Spleen (tissue), 11 donors: ENCODE results near the gene TGFA. TPM values are rescaled to one million over a fixed set of nuclear protein-coding genes. Genes with fewer than 3 reads are reported as not detected.

Experiments
- DNase-seq: peaks from one replicate; pipeline ENCODE4 v3.0.0-alpha.2; 2020
- H3K27ac ChIP-seq, 8 donors: fragments of 200-600 bp; sonication (generic) in 7 of 8; 1 replicate in 4 of 8; 2 replicates in 4 of 8; pipeline versions ENCODE4 v1.5.0 to v1.8.0; 2016 to 2021; ENCODE audit warnings: inconsistent platforms in 4 of 8, mild to moderate bottlenecking in 4 of 8, moderate library complexity in 1 of 8
- H3K27me3 ChIP-seq, 7 donors: fragments of 200-600 bp; sonication (generic) in 6 of 7; replicated peaks in 1 of 7; 1 replicate in 4 of 7; 2 replicates in 3 of 7; pipeline versions ENCODE4 v1.5.0 to v1.8.0; 2016 to 2021; ENCODE audit warnings: inconsistent platforms in 3 of 7, mild to moderate bottlenecking in 1 of 7
- H3K36me3 ChIP-seq, 6 donors: fragments of 200-600 bp; sonication (generic) in 5 of 6; 1 replicate in 4 of 6; 2 replicates in 2 of 6; pipeline versions ENCODE4 v1.5.0 to v1.8.0; 2016 to 2021; ENCODE audit warnings: inconsistent platforms in 2 of 6
- H3K4me1 ChIP-seq, 6 donors: fragments of 200-600 bp; sonication (generic) in 5 of 6; 1 replicate in 3 of 6; 2 replicates in 3 of 6; pipeline versions ENCODE4 v1.5.0 to v1.8.0; 2016 to 2021; ENCODE audit warnings: inconsistent platforms in 3 of 6
- H3K4me3 ChIP-seq, 8 donors: fragments of 200-600 bp; sonication (generic) in 7 of 8; 1 replicate in 4 of 8; 2 replicates in 4 of 8; pipeline versions ENCODE4 v1.5.0 to v1.8.0; 2016 to 2021; ENCODE audit warnings: inconsistent platforms in 4 of 8, mild to moderate bottlenecking in 4 of 8, moderate library complexity in 2 of 8
- H3K9me3 ChIP-seq, 8 donors: fragments of 200-600 bp; sonication (generic) in 7 of 8; 1 replicate in 4 of 8; 2 replicates in 4 of 8; pipeline versions ENCODE4 v1.5.0 to v1.8.0; 2016 to 2021; ENCODE audit warnings: inconsistent platforms in 4 of 8
- POLR2A ChIP-seq, 3 donors: fragments of 450-650 bp; IDR thresholded peaks; one replicate each; pipeline ENCODE4 v1.5.1; 2017; ENCODE audit warnings: antibody characterized with exemption in 3 of 3, mild to moderate bottlenecking in 1 of 3
- POLR2AphosphoS5 ChIP-seq, 3 donors: sonication (generic); formaldehyde crosslinking; IDR thresholded peaks; one replicate each; pipeline ENCODE4 v1.5.1; 2017; ENCODE audit warnings: antibody characterized with exemption in 3 of 3
- WGBS, 5 donors: extraction: QIAGEN DNeasy Blood & Tissue Kit in 3 of 5; methylation state at CpG; one replicate each; pipeline versions ENCODE4 v1.1.5 to v1.1.7; 2013 to 2018; 5-methylcytosine and 5-hydroxymethylcytosine counted together
- intact Hi-C: fragments of 100-400 bp; cut with DNase I; formaldehyde crosslinking; loops from one replicate; pipeline ENCODE4 v1.15.0; 2023; ENCODE audit warnings: low total_unique reads
- polyA plus RNA-seq, 3 donors: library from polyadenylated mRNA; stranded (reverse); fragments of 200-250 nt; gene quantifications; one replicate each; pipeline ENCODE4 v1.2.1, GENCODE V29; 2013
- total RNA-seq, 7 donors: library from RNA; depleted of rRNA in 3 of 7; stranded (reverse); fragments of >200 nt in 3 of 7; fragmentation: NEBNext Ultra II Directional in 4 of 7; extraction: Animal tissue kit (Norgen Biotek cat#: 25700) in 4 of 7; gene quantifications; one replicate each; pipeline versions ENCODE4 v1.1.0 to v1.2.1, GENCODE V29; 2016 to 2021
- TF ChIP-seq, protein P1 (sequence below), 11 experiments: fragments of 200-600 bp in 7 of 11; fragments of 450-650 bp in 4 of 11; sonication (generic) in 4 of 11; IDR thresholded peaks in 8 of 11; conservative IDR thresholded peaks in 3 of 11; 1 replicate in 7 of 11; 2 replicates in 4 of 11; pipeline versions ENCODE4 v1.4.0 to v1.8.0; 2016 to 2021; ENCODE audit warnings: antibody characterized with exemption in 11 of 11, inconsistent platforms in 4 of 11, mild to moderate bottlenecking in 1 of 11
- donor health status: healthy with polysubstance abuse.
- donor health status: DM: no; HTN: no; CAD: no; lungs with moderate emphysema.
- donor health status: DM: no; HTN: no; CAD: no.
- donor health status: Bipolar disorder and iron deficiency.
- donor health status: healthy.
- donor health status: DM: no; HTN: no; CAD: no.
- donor health status: DM: yes; HTN: yes; CAD: no.

The TGFA gene
- total and polyA plus RNA-seq, 10 donors, result 1.3 to 27.5 (median 13.2) TPM

DNA sequence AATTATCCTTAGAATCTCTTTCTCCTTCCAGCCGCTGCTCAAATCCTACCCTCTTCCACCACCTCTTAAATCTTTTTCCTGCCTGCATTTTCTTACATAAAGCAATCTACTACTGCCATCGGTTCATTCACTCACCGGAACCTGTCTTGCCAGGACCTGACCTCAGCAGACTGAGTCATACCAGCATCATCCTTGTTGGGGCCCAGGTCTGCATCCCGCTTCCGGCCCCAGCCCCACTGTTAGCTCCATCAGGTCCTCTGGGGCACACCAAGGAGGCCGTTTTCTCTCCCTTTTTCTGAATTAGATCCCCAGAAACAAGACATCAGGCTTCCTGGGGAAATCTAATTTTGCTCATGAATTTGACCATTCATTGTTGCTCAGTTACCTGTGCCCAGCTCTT lies 42.7 kb upstream of the TGFA start:
- Histone ChIP-seq H3K27ac (no peak overlapping the region), H3K27me3 (peaks cover 0 to 5% (median 0%) of the 10 kb centered on the region in 7 donors), H3K36me3 (no peaks in the 10 kb centered on the region), H3K4me3 (no peak overlapping the region), H3K9me3 (peaks cover 0 to 17% (median 6%) of the 10 kb centered on the region in 8 donors), H3K4me1 (no peaks in the 10 kb centered on the region)
- no peak for DNase-seq
- WGBS, 5 donors, result 74 to 89% (median 82%) methylated on average over 6 of the region's 6 CpGs
- TF ChIP-seq POLR2AphosphoS5 (IDR thresholded peaks at IDR 0.05) (no peak), POLR2A (IDR thresholded peaks at IDR 0.05) (no peak)
- TF ChIP-seq, protein P1, sequence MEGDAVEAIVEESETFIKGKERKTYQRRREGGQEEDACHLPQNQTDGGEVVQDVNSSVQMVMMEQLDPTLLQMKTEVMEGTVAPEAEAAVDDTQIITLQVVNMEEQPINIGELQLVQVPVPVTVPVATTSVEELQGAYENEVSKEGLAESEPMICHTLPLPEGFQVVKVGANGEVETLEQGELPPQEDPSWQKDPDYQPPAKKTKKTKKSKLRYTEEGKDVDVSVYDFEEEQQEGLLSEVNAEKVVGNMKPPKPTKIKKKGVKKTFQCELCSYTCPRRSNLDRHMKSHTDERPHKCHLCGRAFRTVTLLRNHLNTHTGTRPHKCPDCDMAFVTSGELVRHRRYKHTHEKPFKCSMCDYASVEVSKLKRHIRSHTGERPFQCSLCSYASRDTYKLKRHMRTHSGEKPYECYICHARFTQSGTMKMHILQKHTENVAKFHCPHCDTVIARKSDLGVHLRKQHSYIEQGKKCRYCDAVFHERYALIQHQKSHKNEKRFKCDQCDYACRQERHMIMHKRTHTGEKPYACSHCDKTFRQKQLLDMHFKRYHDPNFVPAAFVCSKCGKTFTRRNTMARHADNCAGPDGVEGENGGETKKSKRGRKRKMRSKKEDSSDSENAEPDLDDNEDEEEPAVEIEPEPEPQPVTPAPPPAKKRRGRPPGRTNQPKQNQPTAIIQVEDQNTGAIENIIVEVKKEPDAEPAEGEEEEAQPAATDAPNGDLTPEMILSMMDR (IDR thresholded peaks at IDR 0.05 in 8 of 11, conservative IDR thresholded peaks at IDR 0.05 in 3 of 11), result no peak
- intact Hi-C loops, result no loop called here

DNA sequence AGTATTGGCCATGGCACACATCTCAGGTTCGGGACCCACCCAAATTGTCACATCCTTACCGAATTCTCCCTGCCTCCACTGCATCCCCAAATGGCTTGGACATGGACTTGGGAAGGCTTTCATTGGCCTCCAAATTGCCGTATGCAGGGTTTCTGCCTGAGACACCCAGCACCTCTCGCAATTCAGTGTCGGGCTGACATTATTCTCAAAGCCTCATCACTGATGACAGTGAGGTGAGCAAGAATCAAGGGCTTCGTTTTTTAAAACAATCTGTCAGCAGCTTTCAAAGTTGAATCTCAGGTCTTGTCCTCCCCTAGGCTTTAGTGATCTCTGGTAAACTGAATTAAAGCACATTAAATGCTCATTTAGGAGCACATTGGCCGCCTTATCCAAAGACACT lies 29.5 kb upstream of the TGFA start:
- H3K36me3 ChIP-seq, result no peaks in the 10 kb centered on the region
- no peak overlapping the region for H3K27ac ChIP-seq
- WGBS, 5 donors, result 87 to 95% (median 90%) methylated on average over 7 of the region's 7 CpGs
- H3K27me3 ChIP-seq, result no peaks in the 10 kb centered on the region
- intact Hi-C loops, result no loop called here
- no peak for DNase-seq
- H3K4me3 ChIP-seq, result no peak overlapping the region
- H3K4me1 ChIP-seq, result no peaks in the 10 kb centered on the region
- no peaks in the 10 kb centered on the region for H3K9me3 ChIP-seq
- TF ChIP-seq, protein P1 (IDR thresholded peaks at IDR 0.05 in 8 of 11, conservative IDR thresholded peaks at IDR 0.05 in 3 of 11), result no peak
- TF ChIP-seq POLR2A (IDR thresholded peaks at IDR 0.05), result no peak
- TF ChIP-seq POLR2AphosphoS5 (IDR thresholded peaks at IDR 0.05), result no peak

DNA sequence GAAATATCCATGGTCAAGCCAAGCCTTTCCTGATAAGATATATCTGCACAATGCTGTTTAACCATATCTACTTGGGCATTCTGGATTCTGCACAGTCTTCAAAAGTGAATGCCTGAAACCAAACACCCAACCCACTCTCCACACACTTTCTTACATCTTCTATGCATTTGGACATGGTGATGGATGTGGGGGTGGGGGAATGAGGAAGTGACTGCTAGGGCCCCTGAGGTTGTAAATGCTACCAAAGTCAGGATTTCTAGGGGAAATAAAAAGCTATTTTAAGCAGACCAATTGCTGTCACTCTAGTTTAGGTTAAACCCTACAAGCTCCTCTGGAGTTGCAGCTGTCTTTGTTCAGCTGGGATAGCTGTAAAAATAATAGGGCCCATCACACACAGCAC lies 26.7 kb upstream of the TGFA start:
- no peaks in the 10 kb centered on the region for H3K27me3 ChIP-seq
- H3K4me1 ChIP-seq, result no peaks in the 10 kb centered on the region
- TF ChIP-seq POLR2A (IDR thresholded peaks at IDR 0.05), result no peak
- TF ChIP-seq, protein P1 (IDR thresholded peaks at IDR 0.05 in 8 of 11, conservative IDR thresholded peaks at IDR 0.05 in 3 of 11), result no peak
- no peak for TF ChIP-seq POLR2AphosphoS5 (IDR thresholded peaks at IDR 0.05)
- H3K4me3 ChIP-seq, result no peak overlapping the region
- DNase-seq, result no peak
- H3K9me3 ChIP-seq, result peaks cover 0 to 6% (median 0%) of the 10 kb centered on the region in 8 donors
- intact Hi-C loops, result no loop called here
- H3K36me3 ChIP-seq, result no peaks in the 10 kb centered on the region
- H3K27ac ChIP-seq, result no peak overlapping the region

DNA sequence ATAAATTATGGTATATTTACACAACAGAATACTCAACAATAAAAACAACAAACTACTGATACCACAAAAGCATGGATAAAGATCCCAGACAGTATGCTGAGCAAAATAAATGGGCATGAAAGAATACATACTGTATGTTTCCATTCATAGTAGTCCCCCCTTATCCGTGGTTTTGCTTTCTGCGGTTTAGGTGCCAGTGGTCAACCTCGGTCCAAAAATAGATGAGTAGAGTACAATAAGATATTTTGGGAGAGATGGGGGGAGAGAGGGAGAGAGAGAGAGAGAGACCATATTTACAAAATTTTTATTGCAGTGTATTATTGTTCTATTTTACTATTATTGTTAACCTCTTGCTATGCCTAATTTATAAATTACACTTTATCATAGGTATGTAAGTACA lies 21.0 kb upstream of the TGFA start:
- TF ChIP-seq POLR2AphosphoS5 (IDR thresholded peaks at IDR 0.05) (no peak), POLR2A (IDR thresholded peaks at IDR 0.05) (no peak)
- TF ChIP-seq, protein P1 (IDR thresholded peaks at IDR 0.05 in 8 of 11, conservative IDR thresholded peaks at IDR 0.05 in 3 of 11), result no peak
- intact Hi-C loops, result no loop called here
- Histone ChIP-seq H3K4me1 (no peaks in the 10 kb centered on the region), H3K4me3 (no peak overlapping the region), H3K27me3 (peaks cover 0 to 21% (median 0%) of the 10 kb centered on the region in 7 donors), H3K9me3 (peaks cover 0 to 6% (median 0%) of the 10 kb centered on the region in 8 donors), H3K36me3 (no peaks in the 10 kb centered on the region), H3K27ac (no peak overlapping the region)
- no peak for DNase-seq
- WGBS, 5 donors, result 15 to 50% (median 38%) methylated on average over 3 of the region's 3 CpGs
